ENCODE measurements around the gene PTCD3. TPM values are rescaled to one million over a fixed set of nuclear protein-coding genes. Genes with fewer than 3 reads are reported as not detected.

PTCD3 gene
- total and polyA plus RNA-seq, 2 of the 4 experiments (the other 2 are of a cell fraction), result 44.0 to 48.9 TPM

GRCh38 chr2:86075886-86076285 is 30.1 kb upstream of the PTCD3 start:
- Histone ChIP-seq H3K36me3 (ENCODE audit: control insufficient read depth, insufficient read depth, low read length) (peaks cover 53% of the 10 kb centered on the region), H3K9me3 (ENCODE audit: control insufficient read depth, insufficient read depth, low read length) (no peaks in the 10 kb centered on the region), H3K79me1 (ENCODE audit: low read depth in 1 of 2, low read length in 2 of 2) (peaks cover 0 to 6% of the 10 kb centered on the region in 2 experiments; a peak in 1 of 4 replicates), H3K9ac (ENCODE audit: low read depth, low read length) (no peak overlapping the region), H2BK5ac (ENCODE audit: low read depth, low read length, poor library complexity, severe bottlenecking) (no peak overlapping the region), H3K27ac (ENCODE audit: insufficient read depth, low read length) (no peak overlapping the region), H3K23ac (ENCODE audit: low read depth, low read length) (no peak overlapping the region), H4K5ac (ENCODE audit: low read depth, low read length) (no peak overlapping the region), H4K8ac (ENCODE audit: low read depth in 2 of 2, low read length in 2 of 2) (no peak overlapping the region), H2AK9ac (replicated peaks; ENCODE audit: low read depth, low read length, poor library complexity) (no peak overlapping the region), H4K20me1 (ENCODE audit: insufficient read depth, low read length) (peaks cover 4% of the 10 kb centered on the region; the same call in 1 of the 2 replicates), H3K9me1 (ENCODE audit: insufficient read depth, low read length) (no peaks in the 10 kb centered on the region), H3K14ac (replicated peaks; ENCODE audit: low read depth, low read length) (no peak overlapping the region), H2BK120ac (ENCODE audit: low read depth, low read length) (no peak overlapping the region), H3K4me1 (ENCODE audit: control insufficient read depth, insufficient read depth, low read length) (peaks cover 1% of the 10 kb centered on the region; the same call in 1 of the 2 replicates), H3K56ac (ENCODE audit: extremely low read depth, insufficient read depth, low read length) (no peak overlapping the region), H3K27me3 (ENCODE audit: control insufficient read depth, insufficient read depth, low read length) (no peaks in the 10 kb centered on the region), H2AK5ac (ENCODE audit: low read depth, low read length) (no peak overlapping the region), H2BK20ac (ENCODE audit: low read depth, low read length) (no peak overlapping the region), H2BK15ac (ENCODE audit: low read depth, low read length) (no peak overlapping the region), H2AFZ (replicated peaks; ENCODE audit: low read length, poor library complexity) (no peak overlapping the region), H3K4me3 (ENCODE audit: insufficient read depth, low read depth, low read length) (no peak overlapping the region), H3K4me2 (ENCODE audit: low read depth, low read length) (no peak overlapping the region), H3K4ac (ENCODE audit: low read depth, low read length) (no peak overlapping the region), H3K18ac (ENCODE audit: low read depth, low read length) (no peak overlapping the region), H4K91ac (ENCODE audit: insufficient read depth, low read depth, low read length) (no peak overlapping the region)
- DNase-seq, result no peak
- dilution Hi-C loops (cut with HindIII; ENCODE audit: low sequenced_read_pairs, unreplicated experiment) (no loop called here), intact Hi-C loops (cut with micrococcal nuclease) (loop anchor here (5.0 kb wide), 1 partner anchor 39 kb away; no protein-coding TSS in a partner anchor), in situ Hi-C loops (cut with MboI; ENCODE audit: low sequenced_read_pairs) (loop anchor here (5.0 kb wide), 2 partner anchors 249 to 354 kb away; no protein-coding TSS in a partner anchor)
- no TSS peak for BruUV-seq (replicated peaks)
- ATAC-seq (ENCODE audit: low read depth), result no peak
- WGBS, 2 experiments (ENCODE audit: extremely low coverage in 2 of 2, insufficient read length in 1 of 2), result 93% methylated on average over 3 of the region's 5 CpGs; no CpG with 5 or more reads in 1 of the 2 experiments
- POLR2A ChIA-PET (ENCODE audit: unreplicated experiment), result no interaction called here
- TF ChIP-seq USF2 (IDR thresholded peaks at IDR 0.05; ENCODE audit: low read depth, low read length) (no peak), MXI1 (IDR thresholded peaks at IDR 0.05; ENCODE audit: borderline replicate concordance, low read depth, low read length) (no peak), RFX5 (IDR thresholded peaks at IDR 0.05; ENCODE audit: low read depth, low read length) (no peak), POLR2A (IDR thresholded peaks at IDR 0.05; ENCODE audit: low read depth, low read length) (no peak), CHD1 (IDR thresholded peaks at IDR 0.05; ENCODE audit: low read depth, low read length) (no peak), SMC3 (IDR thresholded peaks at IDR 0.05; ENCODE audit: low read depth, low read length) (no peak), MAFK (IDR thresholded peaks at IDR 0.05; ENCODE audit: low read depth, low read length) (no peak), RAD21 (IDR thresholded peaks at IDR 0.05; ENCODE audit: low read length) (no peak), RCOR1 (IDR thresholded peaks at IDR 0.05; ENCODE audit: insufficient replicate concordance, low read length) (no peak), CEBPB (IDR thresholded peaks at IDR 0.05; ENCODE audit: low read depth, low read length) (no peak), BHLHE40 (IDR thresholded peaks at IDR 0.05; ENCODE audit: low read depth, low read length) (no peak), FOS (IDR thresholded peaks at IDR 0.05; ENCODE audit: low read depth, low read length) (no peak)
- TF ChIP-seq, protein P1, sequence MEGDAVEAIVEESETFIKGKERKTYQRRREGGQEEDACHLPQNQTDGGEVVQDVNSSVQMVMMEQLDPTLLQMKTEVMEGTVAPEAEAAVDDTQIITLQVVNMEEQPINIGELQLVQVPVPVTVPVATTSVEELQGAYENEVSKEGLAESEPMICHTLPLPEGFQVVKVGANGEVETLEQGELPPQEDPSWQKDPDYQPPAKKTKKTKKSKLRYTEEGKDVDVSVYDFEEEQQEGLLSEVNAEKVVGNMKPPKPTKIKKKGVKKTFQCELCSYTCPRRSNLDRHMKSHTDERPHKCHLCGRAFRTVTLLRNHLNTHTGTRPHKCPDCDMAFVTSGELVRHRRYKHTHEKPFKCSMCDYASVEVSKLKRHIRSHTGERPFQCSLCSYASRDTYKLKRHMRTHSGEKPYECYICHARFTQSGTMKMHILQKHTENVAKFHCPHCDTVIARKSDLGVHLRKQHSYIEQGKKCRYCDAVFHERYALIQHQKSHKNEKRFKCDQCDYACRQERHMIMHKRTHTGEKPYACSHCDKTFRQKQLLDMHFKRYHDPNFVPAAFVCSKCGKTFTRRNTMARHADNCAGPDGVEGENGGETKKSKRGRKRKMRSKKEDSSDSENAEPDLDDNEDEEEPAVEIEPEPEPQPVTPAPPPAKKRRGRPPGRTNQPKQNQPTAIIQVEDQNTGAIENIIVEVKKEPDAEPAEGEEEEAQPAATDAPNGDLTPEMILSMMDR (conservative IDR thresholded peaks at IDR 0.05; ENCODE audit: low read depth, low read length), result no peak
- CTCF ChIA-PET, result no interaction called here
